BJ (cell line): Measurements from ENCODE around the gene GCC2. TPM values are rescaled to one million over a fixed set of nuclear protein-coding genes. Genes with fewer than 3 reads are reported as not detected.
"Not testable (repeated sequence)": the region's sequence is repeated elsewhere in the genome, so short reads cannot be mapped to it uniquely, and the experiment has no call there.

Experiments used
- CTCF ChIA-PET: fragments of 350-600 bp; formaldehyde crosslinking; extraction: SDS; loops from one replicate; lab custom pipeline; 2021; ENCODE audit warnings: antibody characterized with exemption, inconsistent platforms; lab: Yijun Ruan, JAX
- POLR2A ChIA-PET: fragments of 300-600 bp; sonication (Branson Sonifier 250); formaldehyde crosslinking; extraction: SDS; loops from one replicate; lab custom pipeline; 2021; ENCODE audit warnings: antibody characterized with exemption; lab: Charles Lee
- DNase-seq: peaks from one replicate; pipeline ENCODE4 v3.0.0-alpha.2; 2011; ENCODE audit warnings: low read depth
- H3K27me3 ChIP-seq: 2 replicates; pipeline ENCODE4 v1.6.0; 2011; ENCODE audit warnings: low read length; ENCODE audit not compliant: control insufficient read depth, insufficient read depth
- H3K36me3 ChIP-seq: 2 replicates; pipeline ENCODE4 v1.5.1; 2011; ENCODE audit warnings: low read length; ENCODE audit not compliant: control insufficient read depth, insufficient read depth
- H3K4me3 ChIP-seq: 2 replicates; pipeline ENCODE4 v1.5.1; 2011; ENCODE audit warnings: low read depth, mild to moderate bottlenecking, control low read depth, low read length
- CTCF ChIP-seq: IDR thresholded peaks from 2 replicates; pipeline ENCODE4 v1.5.1; 2011; ENCODE audit warnings: low read depth, mild to moderate bottlenecking, control low read depth, inconsistent platforms, low read length, moderate library complexity; ENCODE audit not compliant: insufficient read depth
- polyA plus RNA-seq: library from polyadenylated mRNA; depleted of rRNA; stranded (reverse); fragments of >200 nt; gene quantifications from 2 replicates; pipeline ENCODE4 v1.2.3, GENCODE V29; 2011

The GCC2 gene
- polyA plus RNA-seq, 1 experiment, result 4.7 TPM

- Histone ChIP-seq H3K4me3 (no peak overlapping the region), H3K36me3 (no peaks in the 10 kb centered on the region), H3K27me3 (no peaks in the 10 kb centered on the region)
- CTCF ChIA-PET, result no interaction called here
- POLR2A ChIA-PET, result no interaction called here
- no peak for DNase-seq
- TF ChIP-seq CTCF, result no peak
Measured at GRCh38 chr2:108423067-108423466, 25.9 kb upstream of the GCC2 start.

- ChIA-PET CTCF (no interaction called here), POLR2A (no interaction called here)
- H3K4me3 ChIP-seq, result no peak overlapping the region
- H3K36me3 ChIP-seq, result no peaks in the 10 kb centered on the region
- no peak for DNase-seq
- no peak for TF ChIP-seq CTCF
- H3K27me3 ChIP-seq, result no peaks in the 10 kb centered on the region
Measured at GRCh38 chr2:108423502-108424251, 25.3 kb upstream of the GCC2 start.

- Histone ChIP-seq H3K36me3 (no peaks in the 10 kb centered on the region), H3K4me3 (no peak overlapping the region), H3K27me3 (0 out of 2 replicates have a peak, but pooled peaks cover 1% of the 10 kb centered on the region)
- ChIA-PET CTCF (no interaction called here), POLR2A (no interaction called here)
- TF ChIP-seq CTCF, result no peak
- DNase-seq, result no peak
Measured at GRCh38 chr2:108428286-108429009, 20.6 kb upstream of the GCC2 start.

- DNase-seq, H3K27me3 ChIP-seq, POLR2A ChIA-PET, H3K4me3 ChIP-seq, H3K36me3 ChIP-seq, CTCF ChIA-PET: not testable (repeated sequence)
Measured at GRCh38 chr2:108435578-108435977, 13.4 kb upstream of the GCC2 start.

GRCh38 chr2:108436976-108437375 lies 12.0 kb upstream of the GCC2 start:
- no peaks in the 10 kb centered on the region for H3K27me3 ChIP-seq
- no peak for DNase-seq
- no peak for TF ChIP-seq CTCF
- H3K4me3 ChIP-seq, result no peak overlapping the region
- H3K36me3 ChIP-seq, result no peaks in the 10 kb centered on the region
- ChIA-PET CTCF (no interaction called here), POLR2A (no interaction called here)
